Liver (tissue), 9 donors: ENCODE data around the gene MOV10L1. TPM values are rescaled to one million over a fixed set of nuclear protein-coding genes. Genes with fewer than 3 reads are reported as not detected.

Experiments used
- DNase-seq: peaks from one replicate; pipeline ENCODE4 v3.0.0-alpha.2; 2017; ENCODE audit warnings: low spot score
- H3K27ac ChIP-seq, 2 donors: one replicate each; pipeline ENCODE4 v1.7.0; 2013; ENCODE audit warnings: inconsistent platforms in 2 of 2, low read length in 2 of 2, control low read depth in 1 of 2, low read depth in 1 of 2, mild to moderate bottlenecking in 1 of 2
- H3K27me3 ChIP-seq, 4 donors: one replicate each; pipeline versions ENCODE4 v1.6.1 to v1.7.0; 2013; ENCODE audit warnings: low read length in 3 of 4, inconsistent platforms in 1 of 4, mild to moderate bottlenecking in 1 of 4, moderate library complexity in 1 of 4; ENCODE audit not compliant: control insufficient read depth in 4 of 4, insufficient read depth in 4 of 4
- H3K36me3 ChIP-seq, 4 donors: one replicate each; pipeline versions ENCODE4 v1.6.1 to v1.7.0; 2013; ENCODE audit warnings: low read length in 3 of 4, mild to moderate bottlenecking in 3 of 4, low read depth in 1 of 4, moderate library complexity in 1 of 4; ENCODE audit not compliant: control insufficient read depth in 4 of 4, insufficient read depth in 3 of 4
- H3K4me1 ChIP-seq, 4 donors: one replicate each; pipeline versions ENCODE4 v1.6.1 to v1.7.0; 2013; ENCODE audit warnings: low read length in 3 of 4, mild to moderate bottlenecking in 3 of 4, moderate library complexity in 1 of 4; ENCODE audit not compliant: control insufficient read depth in 4 of 4, insufficient read depth in 4 of 4
- H3K4me3 ChIP-seq, 3 donors: one replicate each; pipeline versions ENCODE4 v1.6.1 to v1.7.0; 2013; ENCODE audit warnings: low read length in 3 of 3, control low read depth in 1 of 3, low read depth in 1 of 3, mild to moderate bottlenecking in 1 of 3
- H3K9ac ChIP-seq, 2 donors: one replicate each; pipeline ENCODE4 v1.7.0; 2013; ENCODE audit warnings: low read length in 2 of 2, mild to moderate bottlenecking in 2 of 2, moderate library complexity in 2 of 2, control low read depth in 1 of 2, low read depth in 1 of 2
- H3K9me3 ChIP-seq, 4 donors: one replicate each; pipeline versions ENCODE4 v1.6.1 to v1.7.0; 2013; ENCODE audit warnings: low read length in 3 of 4; ENCODE audit not compliant: control insufficient read depth in 4 of 4
- ATF3 ChIP-seq: IDR thresholded peaks from 2 replicates; pipeline ENCODE4 v1.6.1; 2016; ENCODE audit warnings: antibody characterized with exemption
- CTCF ChIP-seq: fragments of 150-350 bp; IDR thresholded peaks from 2 replicates; pipeline ENCODE4 v1.5.1; 2017; ENCODE audit warnings: improper control_type of control experiment, low read depth, low read length; ENCODE audit not compliant: missing input control
- EGR1 ChIP-seq, 2 donors: IDR thresholded peaks; 2 replicates each; pipeline ENCODE4 v1.6.1; 2016 to 2018; ENCODE audit warnings: antibody characterized with exemption in 2 of 2, low read depth in 2 of 2
- FOXA1 ChIP-seq: IDR thresholded peaks from 2 replicates; pipeline ENCODE4 v1.6.1; 2016; ENCODE audit warnings: antibody characterized with exemption
- FOXA2 ChIP-seq: IDR thresholded peaks from 2 replicates; pipeline ENCODE4 v1.6.1; 2016; ENCODE audit warnings: antibody characterized with exemption
- GABPA ChIP-seq, 2 donors: IDR thresholded peaks in 1 of 2; conservative IDR thresholded peaks in 1 of 2; 2 replicates each; pipeline ENCODE4 v1.6.1; 2016; ENCODE audit warnings: antibody characterized with exemption in 2 of 2, mild to moderate bottlenecking in 1 of 2, moderate library complexity in 1 of 2
- HNF4G ChIP-seq: IDR thresholded peaks from 2 replicates; pipeline ENCODE4 v1.6.1; 2016; ENCODE audit warnings: antibody characterized with exemption
- JUND ChIP-seq, 2 donors: IDR thresholded peaks; 2 replicates each; pipeline ENCODE4 v1.6.1; 2016; ENCODE audit warnings: antibody characterized with exemption in 2 of 2
- NR2F2 ChIP-seq: IDR thresholded peaks from 2 replicates; pipeline ENCODE4 v1.6.1; 2016; ENCODE audit warnings: antibody characterized with exemption
- TAF1 ChIP-seq: conservative IDR thresholded peaks from 2 replicates; pipeline ENCODE4 v1.6.1; 2016; ENCODE audit warnings: antibody characterized with exemption, mild to moderate bottlenecking
- ZBTB33 ChIP-seq: IDR thresholded peaks from 2 replicates; pipeline ENCODE4 v1.6.1; 2016; ENCODE audit warnings: antibody characterized with exemption
- WGBS: extraction: QIAGEN DNeasy Blood & Tissue Kit; methylation state at CpG from one replicate; pipeline ENCODE4 v1.1.7; 2013; 5-methylcytosine and 5-hydroxymethylcytosine counted together
- polyA plus RNA-seq, 2 donors: library from polyadenylated mRNA; stranded (reverse) in 1 of 2; unstranded in 1 of 2; fragments of 200-250 nt in 1 of 2; fragments of >200 nt in 1 of 2; fragmentation: Nextera tagmentation in 1 of 2; extraction: Ambion mirVana in 1 of 2; gene quantifications; one replicate each; pipeline versions ENCODE4 v1.2.1 to v1.2.3, GENCODE V29; 2013 to 2015
- total RNA-seq, 2 donors: library from RNA; depleted of rRNA; stranded (reverse); fragments of >200 nt; gene quantifications; one replicate each; pipeline ENCODE4 v1.2.3, GENCODE V29; 2014
- donor health status: healthy.
- donor health status: healthy.
- donor health status: healthy.
- donor health status: healthy.
- donor health status: healthy.

MOV10L1 gene
- total and polyA plus RNA-seq, 4 donors, result 0.07 to 0.47 (median 0.17) TPM

GRCh38 chr22:50211147-50211546 lies 121.3 kb downstream of the MOV10L1 start:
- Histone ChIP-seq H3K27ac (no peak overlapping the region), H3K27me3 (no peaks in the 10 kb centered on the region), H3K4me1 (peaks cover 3 to 46% (median 33%) of the 10 kb centered on the region in 4 donors), H3K4me3 (no peak overlapping the region), H3K36me3 (peaks cover 23 to 63% (median 36%) of the 10 kb centered on the region in 4 donors), H3K9me3 (no peaks in the 10 kb centered on the region), H3K9ac (no peak overlapping the region)
- no peak for DNase-seq
- TF ChIP-seq ZBTB33, result no peak
- no peak for TF ChIP-seq JUND (IDR thresholded peaks at IDR 0.05)
- TF ChIP-seq FOXA1, result no peak
- TF ChIP-seq EGR1 (IDR thresholded peaks at IDR 0.05; ENCODE audit: low read depth in 2 of 2), result no peak
- TF ChIP-seq CTCF, result no peak
- no peak for TF ChIP-seq NR2F2
- no peak for TF ChIP-seq TAF1
- TF ChIP-seq ATF3, result no peak
- no peak for TF ChIP-seq GABPA (IDR thresholded peaks at IDR 0.05 in 1 of 2, conservative IDR thresholded peaks at IDR 0.05 in 1 of 2)
- TF ChIP-seq FOXA2, result no peak
- TF ChIP-seq HNF4G, result no peak
- WGBS, result 85% methylated on average over 14 of the region's 14 CpGs

Other genes with a start within 250 kb of the MOV10L1 start
- 10 to 100 TPM in 1 of 2 donors, 1 to 10 TPM in 1; 6.5 to 10.3 TPM for gene ZBED4, start 236.2 kb upstream of the MOV10L1 start, total RNA-seq
- gene ZBED4, start 236.2 kb upstream of the MOV10L1 start, polyA plus RNA-seq, result 1 to 10 TPM; 2.1 to 3.0 TPM
- gene ALG12, start 171.6 kb upstream of the MOV10L1 start, total RNA-seq, result 10 to 100 TPM; 10.4 to 20.2 TPM
- gene ALG12, start 171.6 kb upstream of the MOV10L1 start, polyA plus RNA-seq, result 10 to 100 TPM; 12.5 to 15.6 TPM
- 10 to 100 TPM; 17.2 to 98.1 TPM for gene CRELD2, start 171.4 kb upstream of the MOV10L1 start, total RNA-seq
- 10 to 100 TPM; 34.2 to 80.0 TPM for gene CRELD2, start 171.4 kb upstream of the MOV10L1 start, polyA plus RNA-seq
- 10 to 100 TPM; 14.5 to 33.8 TPM for gene PIM3, start 129.2 kb upstream of the MOV10L1 start, total RNA-seq
- gene PIM3, start 129.2 kb upstream of the MOV10L1 start, polyA plus RNA-seq, result 10 to 100 TPM; 22.3 to 44.0 TPM
- gene IL17REL, start 77.2 kb upstream of the MOV10L1 start, total RNA-seq, result under 1 TPM in 1 of 2 donors, not detected in 1; under 0.01 TPM
- not detected for gene IL17REL, start 77.2 kb upstream of the MOV10L1 start, polyA plus RNA-seq
- gene TTLL8, start 31.7 kb upstream of the MOV10L1 start, total RNA-seq, result not detected
- gene TTLL8, start 31.7 kb upstream of the MOV10L1 start, polyA plus RNA-seq, result not detected
- gene MLC1, start 4.6 kb upstream of the MOV10L1 start, total RNA-seq, result 1 to 10 TPM in 1 of 2 donors, under 1 TPM in 1; 0.33 to 9.4 TPM
- gene MLC1, start 4.6 kb upstream of the MOV10L1 start, polyA plus RNA-seq, result under 1 TPM in 1 of 2 donors, not detected in 1; 0.13 TPM
- 1 to 10 TPM in 1 of 2 donors, under 1 TPM in 1; 0.56 to 2.3 TPM for gene PANX2, start 80.7 kb downstream of the MOV10L1 start, total RNA-seq
- gene PANX2, start 80.7 kb downstream of the MOV10L1 start, polyA plus RNA-seq, result 10 to 100 TPM in 1 of 2 donors, under 1 TPM in 1; 0.39 to 14.8 TPM
- 10 to 100 TPM; 10.5 to 18.3 TPM for gene TRABD, start 95.9 kb downstream of the MOV10L1 start, total RNA-seq
- gene TRABD, start 95.9 kb downstream of the MOV10L1 start, polyA plus RNA-seq, result 10 to 100 TPM; 14.4 to 29.7 TPM
- gene SELENOO, start 111.0 kb downstream of the MOV10L1 start, total RNA-seq, result 10 to 100 TPM; 16.4 to 58.9 TPM
- gene SELENOO, start 111.0 kb downstream of the MOV10L1 start, polyA plus RNA-seq, result 10 to 100 TPM; 25.5 to 59.2 TPM
- 10 to 100 TPM; 20.9 to 31.7 TPM for gene TUBGCP6, start 155.0 kb downstream of the MOV10L1 start, total RNA-seq
- gene TUBGCP6, start 155.0 kb downstream of the MOV10L1 start, polyA plus RNA-seq, result 10 to 100 TPM in 1 of 2 donors, 1 to 10 TPM in 1; 9.3 to 11.9 TPM
- 10 to 100 TPM; 11.4 to 18.2 TPM for gene HDAC10, start 161.3 kb downstream of the MOV10L1 start, total RNA-seq
- 10 to 100 TPM in 1 of 2 donors, 1 to 10 TPM in 1; 6.2 to 15.9 TPM for gene HDAC10, start 161.3 kb downstream of the MOV10L1 start, polyA plus RNA-seq
- gene MAPK12, start 171.7 kb downstream of the MOV10L1 start, total RNA-seq, result 1 to 10 TPM; 2.3 to 2.8 TPM
- gene MAPK12, start 171.7 kb downstream of the MOV10L1 start, polyA plus RNA-seq, result 1 to 10 TPM in 1 of 2 donors, under 1 TPM in 1; 0.83 to 1.5 TPM
- gene MAPK11, start 180.4 kb downstream of the MOV10L1 start, total RNA-seq, result 1 to 10 TPM in 1 of 2 donors, under 1 TPM in 1; 0.65 to 1.2 TPM
- gene MAPK11, start 180.4 kb downstream of the MOV10L1 start, polyA plus RNA-seq, result 1 to 10 TPM in 1 of 2 donors, under 1 TPM in 1; 0.83 to 2.0 TPM
- gene PLXNB2, start 217.6 kb downstream of the MOV10L1 start, total RNA-seq, result 10 to 100 TPM; 28.8 to 95.7 TPM
- gene PLXNB2, start 217.6 kb downstream of the MOV10L1 start, polyA plus RNA-seq, result 10 to 100 TPM; 60.1 to 87.8 TPM
- 1 to 10 TPM; 1.1 to 1.2 TPM for gene DENND6B, start 237.0 kb downstream of the MOV10L1 start, total RNA-seq
- 1 to 10 TPM in 1 of 2 donors, under 1 TPM in 1; 0.86 to 1.0 TPM for gene DENND6B, start 237.0 kb downstream of the MOV10L1 start, polyA plus RNA-seq